ENCODE data around the gene GTF2E1. TPM values are rescaled to one million over a fixed set of nuclear protein-coding genes. Genes with fewer than 3 reads are reported as not detected.

The GTF2E1 gene
- total RNA-seq = 10 to 100 TPM in 1 of 4 donors, 1 to 10 TPM in 3; 3.1 to 14.5 (median 8.3) TPM

- H3K27ac ChIP-seq = peak within 1 kb of the TSS; percentile 93 to 97 (median 96)
- peaks cover 0 to 11% (median 0%) of the 10 kb centered on the region in 3 donors for H3K36me3 ChIP-seq
- peak within 1 kb of the TSS; percentile 70 to 99 (median 90) for H3K4me3 ChIP-seq
- peaks cover 0 to 11% (median 0%) of the 10 kb centered on the region in 3 donors for H3K9me3 ChIP-seq
- intact Hi-C loops (cut with DNase I) = no loop called here
- 0% methylated on average over 35 of the region's 39 CpGs for WGBS, 2 donors
- no peak for TF ChIP-seq CTCF (IDR thresholded peaks at IDR 0.05)
- TF ChIP-seq POLR2A (IDR thresholded peaks at IDR 0.05) = peak in 3 of 4 donors; percentile 48 to 72 (median 58)
- peaks cover 12 to 26% (median 12%) of the 10 kb centered on the region in 3 donors for H3K4me1 ChIP-seq
- H3K27me3 ChIP-seq = no peaks in the 10 kb centered on the region
- peak; percentile 84 for DNase-seq
Observed at GRCh38 chr3:120742198-120742848, at the start of gene GTF2E1, which contains the start of gene RABL3. TSS of gene GTF2E1 (plus strand) at chr3:120742744. CDS start at chr3:120750553, 7,809 bp downstream. TSS of gene RABL3 (minus strand) at chr3:120742516. CDS start at chr3:120742507, 9 bp downstream.

- H3K27ac ChIP-seq = no peak overlapping the region
- DNase-seq = no peak
- TF ChIP-seq CTCF (IDR thresholded peaks at IDR 0.05) (no peak), POLR2A (IDR thresholded peaks at IDR 0.05) (no peak)
- peaks cover 0 to 5% (median 4%) of the 10 kb centered on the region in 3 donors for H3K4me1 ChIP-seq
- no peak overlapping the region for H3K4me3 ChIP-seq
- WGBS, 2 donors = 94 to 100% methylated on average over 1 of the region's 1 CpG
- peaks cover 0 to 35% (median 5%) of the 10 kb centered on the region in 3 donors for H3K36me3 ChIP-seq
- no peaks in the 10 kb centered on the region for H3K27me3 ChIP-seq
- intact Hi-C loops (cut with DNase I) = no loop called here
- H3K9me3 ChIP-seq = no peaks in the 10 kb centered on the region
Observed at GRCh38 chr3:120693439-120694171, 48.9 kb upstream of the GTF2E1 start.

- Histone ChIP-seq H3K9me3 (no peaks in the 10 kb centered on the region), H3K27ac (no peak overlapping the region), H3K27me3 (no peaks in the 10 kb centered on the region), H3K4me3 (no peak overlapping the region), H3K36me3 (peaks cover 0 to 35% (median 5%) of the 10 kb centered on the region in 3 donors), H3K4me1 (no peaks in the 10 kb centered on the region)
- no peak for DNase-seq
- intact Hi-C loops (cut with DNase I) = no loop called here
- 88 to 91% methylated on average over 3 of the region's 3 CpGs for WGBS, 2 donors
- TF ChIP-seq CTCF (IDR thresholded peaks at IDR 0.05) (no peak), POLR2A (IDR thresholded peaks at IDR 0.05) (no peak)
Observed at GRCh38 chr3:120699333-120699732, 43.2 kb upstream of the GTF2E1 start.

- Histone ChIP-seq H3K9me3 (no peaks in the 10 kb centered on the region), H3K27me3 (no peaks in the 10 kb centered on the region), H3K4me3 (no peak overlapping the region), H3K36me3 (peaks cover 0 to 53% (median 0%) of the 10 kb centered on the region in 3 donors), H3K27ac (no peak overlapping the region), H3K4me1 (no peaks in the 10 kb centered on the region)
- WGBS, 2 donors = 82 to 84% methylated on average over 5 of the region's 5 CpGs
- intact Hi-C loops (cut with DNase I) = no loop called here
- DNase-seq = no peak
- TF ChIP-seq POLR2A (IDR thresholded peaks at IDR 0.05) (no peak), CTCF (IDR thresholded peaks at IDR 0.05) (no peak)
Observed at GRCh38 chr3:120705884-120706582, 36.5 kb upstream of the GTF2E1 start.

All from esophagus squamous epithelium (tissue), 5 donors.